ES-I3 (cell line): ENCODE data around the gene C5orf15.

Experiments
- H3K36me3 ChIP-seq: 2 replicates; pipeline ENCODE4 v1.6.1; 2013; ENCODE audit warnings: mild to moderate bottlenecking, low read length, control low read depth, moderate library complexity; ENCODE audit not compliant: insufficient read depth
- H3K4me1 ChIP-seq: 2 replicates; pipeline ENCODE4 v1.6.1; 2013; ENCODE audit warnings: mild to moderate bottlenecking, control low read depth, low read length; ENCODE audit not compliant: insufficient read depth
- H3K9ac ChIP-seq: 2 replicates; pipeline ENCODE4 v1.6.1; 2013; ENCODE audit warnings: low read depth, mild to moderate bottlenecking, low read length, moderate library complexity
- H3K9me3 ChIP-seq: 2 replicates; pipeline ENCODE4 v1.6.1; 2013; ENCODE audit warnings: mild to moderate bottlenecking, low read length, moderate library complexity; ENCODE audit not compliant: control insufficient read depth, insufficient read depth

The C5orf15 gene

GRCh38 chr5:133919148-133920136 is 49.0 kb downstream of the C5orf15 start:
- Histone ChIP-seq H3K36me3 (no peaks in the 10 kb centered on the region), H3K9me3 (no peaks in the 10 kb centered on the region), H3K9ac (no peak overlapping the region), H3K4me1 (0 out of 2 replicates have a peak, but pooled peaks cover under 1% of the 10 kb centered on the region)

DNA sequence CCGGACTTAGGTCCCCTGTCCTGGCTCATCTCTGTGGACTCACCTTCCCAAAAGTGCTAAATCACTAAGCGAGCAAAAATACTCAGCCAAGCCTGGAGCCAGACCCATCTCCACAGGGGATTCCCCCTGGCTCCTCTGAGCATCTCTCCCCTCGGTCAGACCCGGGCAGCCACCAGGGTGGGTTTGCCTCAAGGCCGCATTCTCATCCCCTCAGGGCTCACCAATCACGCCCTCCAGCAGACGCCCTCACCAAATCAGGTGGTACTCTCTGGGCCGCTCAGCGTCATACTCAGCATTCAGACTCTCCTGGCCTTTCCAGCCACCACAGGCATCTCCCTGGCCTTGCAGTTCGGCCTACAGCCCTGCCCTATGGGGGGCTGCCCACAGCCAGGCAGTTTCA is 49.7 kb downstream of the C5orf15 start:
- Histone ChIP-seq H3K4me1 (no peaks in the 10 kb centered on the region), H3K9me3 (no peaks in the 10 kb centered on the region), H3K9ac (no peak overlapping the region), H3K36me3 (no peaks in the 10 kb centered on the region)

DNA sequence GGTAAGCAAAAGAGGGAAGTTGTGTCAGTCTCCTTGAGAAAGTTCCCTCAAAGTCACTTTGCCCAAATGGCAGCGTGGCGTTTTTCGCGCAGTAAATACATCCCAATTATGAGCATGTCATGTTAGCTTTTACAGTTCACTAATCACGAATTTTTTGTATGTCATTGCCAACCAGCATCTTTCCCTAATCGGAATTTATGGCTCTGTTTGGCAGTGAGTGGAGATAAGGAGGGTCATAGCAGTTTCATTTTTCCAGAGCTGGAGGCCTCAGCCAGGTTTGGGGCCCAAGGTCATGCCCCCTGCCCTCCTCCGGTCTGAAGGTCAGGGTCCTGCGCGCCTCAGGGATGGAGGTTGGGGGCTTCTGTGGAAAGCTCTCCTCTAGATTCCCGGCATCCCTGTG is 50.1 kb downstream of the C5orf15 start:
- no peaks in the 10 kb centered on the region for H3K9me3 ChIP-seq
- H3K36me3 ChIP-seq: no peaks in the 10 kb centered on the region
- no peaks in the 10 kb centered on the region for H3K4me1 ChIP-seq
- no peak overlapping the region for H3K9ac ChIP-seq

DNA sequence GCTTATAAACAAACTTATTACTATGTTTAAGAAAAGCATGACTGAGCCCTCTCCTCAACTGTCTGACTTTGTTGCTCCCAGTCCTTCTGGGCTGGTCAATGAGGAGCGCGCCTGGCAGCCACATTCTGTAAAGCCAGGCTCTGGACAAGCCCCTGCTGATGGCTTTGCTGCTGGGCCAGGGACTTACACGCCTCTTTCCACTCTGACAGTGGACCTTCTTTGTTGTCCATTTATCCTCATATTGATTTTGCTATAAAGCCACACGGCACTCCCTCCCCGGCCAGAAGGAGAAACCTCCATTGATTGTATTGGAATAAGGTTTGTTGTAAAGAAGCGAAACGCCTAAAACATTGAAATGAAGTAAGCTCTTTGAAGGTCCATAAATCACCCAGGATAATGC is 50.6 kb downstream of the C5orf15 start:
- H3K9ac ChIP-seq: no peak overlapping the region
- no peaks in the 10 kb centered on the region for H3K9me3 ChIP-seq
- no peaks in the 10 kb centered on the region for H3K36me3 ChIP-seq
- no peaks in the 10 kb centered on the region for H3K4me1 ChIP-seq

GRCh38 chr5:133916914-133917313 is 51.5 kb downstream of the C5orf15 start:
- Histone ChIP-seq H3K4me1 (no peaks in the 10 kb centered on the region), H3K36me3 (no peaks in the 10 kb centered on the region), H3K9ac (no peak overlapping the region), H3K9me3 (no peaks in the 10 kb centered on the region)

- no peaks in the 10 kb centered on the region for H3K9me3 ChIP-seq
- no peaks in the 10 kb centered on the region for H3K4me1 ChIP-seq
- H3K36me3 ChIP-seq: no peaks in the 10 kb centered on the region
- H3K9ac ChIP-seq: no peak overlapping the region
Measured at GRCh38 chr5:133916479-133916878, 51.9 kb downstream of the C5orf15 start.

DNA sequence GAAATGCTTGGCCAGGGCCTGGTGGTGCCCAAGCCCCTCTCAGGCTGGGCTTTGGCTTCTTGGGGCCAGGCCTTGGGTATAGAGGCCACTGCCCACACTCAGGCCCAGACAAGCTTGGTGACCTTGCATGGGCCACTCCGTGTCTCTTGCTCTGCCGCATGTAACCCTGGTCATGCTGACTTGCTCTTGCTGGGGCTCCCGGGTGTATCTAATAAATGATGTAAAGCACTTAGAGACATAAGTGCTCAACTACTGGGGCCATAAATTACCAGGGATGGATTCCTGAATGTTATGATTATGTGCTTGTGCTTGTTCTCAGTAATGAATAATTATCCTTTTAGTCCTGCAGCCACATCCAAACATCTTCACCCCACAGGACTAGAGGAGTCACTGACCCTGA is 54.0 kb downstream of the C5orf15 start:
- Histone ChIP-seq H3K9ac (no peak overlapping the region), H3K36me3 (no peaks in the 10 kb centered on the region), H3K4me1 (no peaks in the 10 kb centered on the region), H3K9me3 (no peaks in the 10 kb centered on the region)

GRCh38 chr5:133913413-133914155 is 54.8 kb downstream of the C5orf15 start:
- Histone ChIP-seq H3K9me3 (no peaks in the 10 kb centered on the region), H3K36me3 (no peaks in the 10 kb centered on the region), H3K9ac (no peak overlapping the region), H3K4me1 (no peaks in the 10 kb centered on the region)

GRCh38 chr5:133912951-133913350 is 55.5 kb downstream of the C5orf15 start:
- no peaks in the 10 kb centered on the region for H3K4me1 ChIP-seq
- H3K9ac ChIP-seq: no peak overlapping the region
- no peaks in the 10 kb centered on the region for H3K36me3 ChIP-seq
- no peaks in the 10 kb centered on the region for H3K9me3 ChIP-seq

GRCh38 chr5:133910571-133910970 is 57.9 kb downstream of the C5orf15 start:
- no peaks in the 10 kb centered on the region for H3K4me1 ChIP-seq
- H3K9ac ChIP-seq: no peak overlapping the region
- H3K36me3 ChIP-seq: no peaks in the 10 kb centered on the region
- H3K9me3 ChIP-seq: no peaks in the 10 kb centered on the region

GRCh38 chr5:133909603-133910002 is 58.8 kb downstream of the C5orf15 start:
- no peak overlapping the region for H3K9ac ChIP-seq
- H3K36me3 ChIP-seq: no peaks in the 10 kb centered on the region
- no peaks in the 10 kb centered on the region for H3K9me3 ChIP-seq
- no peaks in the 10 kb centered on the region for H3K4me1 ChIP-seq

- H3K4me1 ChIP-seq: no peaks in the 10 kb centered on the region
- H3K9me3 ChIP-seq: no peaks in the 10 kb centered on the region
- H3K9ac ChIP-seq: no peak overlapping the region
- no peaks in the 10 kb centered on the region for H3K36me3 ChIP-seq
Measured at GRCh38 chr5:133907075-133907474, 61.4 kb downstream of the C5orf15 start.

- Histone ChIP-seq H3K4me1 (no peaks in the 10 kb centered on the region), H3K9ac (no peak overlapping the region)
Measured at GRCh38 chr5:133906303-133906702, 62.1 kb downstream of the C5orf15 start.

More at GRCh38 chr5:133906303-133906702, 62.1 kb downstream of the C5orf15 start:
- Histone ChIP-seq H3K36me3 (no peaks in the 10 kb centered on the region), H3K9me3 (no peaks in the 10 kb centered on the region)
